Esophagus muscularis mucosa (tissue), 4 donors: ENCODE results near the gene C12orf42.

Experiments
- EP300 ChIP-seq: sonication (generic); formaldehyde crosslinking; IDR thresholded peaks from one replicate; pipeline ENCODE4 v1.6.1; 2017; ENCODE audit warnings: antibody characterized with exemption
- POLR2A ChIP-seq: fragments of 450-650 bp; IDR thresholded peaks from one replicate; pipeline ENCODE4 v1.6.1; 2017; ENCODE audit warnings: antibody characterized with exemption, moderate library complexity, mild to moderate bottlenecking, low read depth
- TF ChIP-seq, protein P1 (sequence below), 3 experiments: fragments of 200-600 bp in 2 of 3; fragments of 450-650 bp in 1 of 3; sonication (generic) in 2 of 3; IDR thresholded peaks; one replicate each; pipeline ENCODE4 v1.5.1; 2017 to 2019; ENCODE audit warnings: antibody characterized with exemption in 3 of 3, mild to moderate bottlenecking in 2 of 3, moderate library complexity in 1 of 3

DNA sequence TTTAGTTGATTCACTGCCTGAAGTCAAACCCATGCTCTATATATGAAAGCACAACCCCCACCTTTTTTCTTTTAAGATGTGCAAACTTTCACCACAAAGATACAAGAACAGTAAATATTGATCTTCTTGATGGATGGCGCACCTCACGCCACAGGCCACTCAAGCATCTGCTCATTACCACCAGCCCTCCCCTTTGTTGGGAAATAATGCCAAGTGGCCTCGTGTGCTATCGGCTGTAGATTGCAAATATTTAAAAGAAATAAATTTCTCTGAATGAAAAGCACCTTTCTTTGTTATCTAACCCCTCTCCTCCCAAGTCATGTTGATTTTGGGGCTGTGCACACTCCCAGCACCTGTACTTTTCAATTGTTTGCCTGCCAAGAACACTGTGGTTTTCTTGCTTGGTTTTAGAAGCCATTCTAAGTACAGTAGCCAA lies 122.7 kb downstream of the C12orf42 start:
- TF ChIP-seq, protein P1, sequence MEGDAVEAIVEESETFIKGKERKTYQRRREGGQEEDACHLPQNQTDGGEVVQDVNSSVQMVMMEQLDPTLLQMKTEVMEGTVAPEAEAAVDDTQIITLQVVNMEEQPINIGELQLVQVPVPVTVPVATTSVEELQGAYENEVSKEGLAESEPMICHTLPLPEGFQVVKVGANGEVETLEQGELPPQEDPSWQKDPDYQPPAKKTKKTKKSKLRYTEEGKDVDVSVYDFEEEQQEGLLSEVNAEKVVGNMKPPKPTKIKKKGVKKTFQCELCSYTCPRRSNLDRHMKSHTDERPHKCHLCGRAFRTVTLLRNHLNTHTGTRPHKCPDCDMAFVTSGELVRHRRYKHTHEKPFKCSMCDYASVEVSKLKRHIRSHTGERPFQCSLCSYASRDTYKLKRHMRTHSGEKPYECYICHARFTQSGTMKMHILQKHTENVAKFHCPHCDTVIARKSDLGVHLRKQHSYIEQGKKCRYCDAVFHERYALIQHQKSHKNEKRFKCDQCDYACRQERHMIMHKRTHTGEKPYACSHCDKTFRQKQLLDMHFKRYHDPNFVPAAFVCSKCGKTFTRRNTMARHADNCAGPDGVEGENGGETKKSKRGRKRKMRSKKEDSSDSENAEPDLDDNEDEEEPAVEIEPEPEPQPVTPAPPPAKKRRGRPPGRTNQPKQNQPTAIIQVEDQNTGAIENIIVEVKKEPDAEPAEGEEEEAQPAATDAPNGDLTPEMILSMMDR (IDR thresholded peaks at IDR 0.05) = no peak
- no peak for TF ChIP-seq POLR2A
- TF ChIP-seq EP300 = no peak
